NCI-H1105 (cell line): ENCODE results near the gene OR2H2.
A peak's percentile ranks its signal among the peaks of the same experiment; 100 is the strongest.

ENCODE experiments used
- DNase-seq: peaks from one replicate; lab custom pipeline; 2025; lab: John Stamatoyannopoulos, UW

The OR2H2 gene

GRCh38 chr6:29591677-29592076, 6.8 kb downstream of the OR2H2 start:
- no peak for DNase-seq

GRCh38 chr6:29593199-29593855, 8.4 kb downstream of the OR2H2 start:
- no peak for DNase-seq

- no peak for DNase-seq
Observed at GRCh38 chr6:29596381-29596900, 11.5 kb downstream of the OR2H2 start.

- DNase-seq, result no peak
Observed at GRCh38 chr6:29597184-29597583, 12.3 kb downstream of the OR2H2 start.

- no peak for DNase-seq
Observed at GRCh38 chr6:29598172-29598747, 13.3 kb downstream of the OR2H2 start.

GRCh38 chr6:29602564-29603361, 17.8 kb downstream of the OR2H2 start:
- DNase-seq, result peak; percentile 26

- no peak for DNase-seq
Observed at GRCh38 chr6:29603456-29603855, 18.5 kb downstream of the OR2H2 start.

- DNase-seq, result peak; percentile 16
Observed at GRCh38 chr6:29603930-29604329, 19.0 kb downstream of the OR2H2 start.

GRCh38 chr6:29608131-29608530, 23.2 kb downstream of the OR2H2 start:
- no peak for DNase-seq

GRCh38 chr6:29610540-29610939, 25.6 kb downstream of the OR2H2 start:
- no peak for DNase-seq

GRCh38 chr6:29611426-29611825, 26.5 kb downstream of the OR2H2 start:
- DNase-seq, result no peak

- DNase-seq, result no peak
Observed at GRCh38 chr6:29617782-29618554, 33.0 kb downstream of the OR2H2 start.

GRCh38 chr6:29619578-29620160, 34.7 kb downstream of the OR2H2 start:
- DNase-seq, result no peak

GRCh38 chr6:29620630-29621029, 35.7 kb downstream of the OR2H2 start:
- DNase-seq, result peak; percentile 2

GRCh38 chr6:29624520-29624961, 39.6 kb downstream of the OR2H2 start:
- no peak for DNase-seq

GRCh38 chr6:29625337-29625930, 40.5 kb downstream of the OR2H2 start:
- no peak for DNase-seq

GRCh38 chr6:29626948-29627754, 42.2 kb downstream of the OR2H2 start:
- DNase-seq, result no peak

GRCh38 chr6:29627755-29628418, 43.0 kb downstream of the OR2H2 start:
- DNase-seq, result peak; percentile 48

- peak; percentile 82 for DNase-seq
Observed at GRCh38 chr6:29628419-29629281, 43.7 kb downstream of the OR2H2 start.
